SK-N-SH treated with all-trans-retinoic acid at 6 μM for 48 hours (cell line): Measurements from ENCODE around the gene SCGB1C1.

ENCODE experiments used
- ATAC-seq: fragments of 200-7000 bp; cut with Tn5 transposase; 3 replicates; pipeline ENCODE4 v1.9.1; 2020; ENCODE audit warnings: mild to moderate bottlenecking, moderate library complexity
- ARNTL ChIP-seq: fragments of 450-650 bp; formaldehyde crosslinking; IDR thresholded peaks from 2 replicates; pipeline ENCODE4 v1.5.0; 2020; ENCODE audit warnings: low read depth, mild to moderate bottlenecking, moderate library complexity, borderline replicate concordance
- BACH2 ChIP-seq: fragments of 250-450 bp; sonication (Bioruptor Pico); IDR thresholded peaks from 2 replicates; pipeline ENCODE4 v1.9.0; 2021; ENCODE audit warnings: mild to moderate bottlenecking, borderline replicate concordance
- CSDC2 ChIP-seq: fragments of 250-450 bp; sonication (Bioruptor Pico); IDR thresholded peaks from 2 replicates; pipeline ENCODE4 v1.5.0; 2020; ENCODE audit warnings: mild to moderate bottlenecking, moderate library complexity
- ESRRG ChIP-seq: fragments of 250-450 bp; sonication (Bioruptor Pico); IDR thresholded peaks from 2 replicates; pipeline ENCODE4 v1.6.1; 2021; ENCODE audit warnings: mild to moderate bottlenecking
- GLIS3 ChIP-seq: fragments of 250-450 bp; sonication (Bioruptor Pico); IDR thresholded peaks from 2 replicates; pipeline ENCODE4 v1.5.0; 2020; ENCODE audit warnings: mild to moderate bottlenecking, moderate library complexity
- ISL1 ChIP-seq: fragments of 250-450 bp; sonication (Bioruptor Pico); IDR thresholded peaks from 2 replicates; pipeline ENCODE4 v2.1.2; 2022; ENCODE audit warnings: mild to moderate bottlenecking, moderate library complexity
- OSR1 ChIP-seq: fragments of 250-450 bp; sonication (Bioruptor Pico); IDR thresholded peaks from 2 replicates; pipeline ENCODE4 v1.8.0; 2022; ENCODE audit warnings: moderate library complexity, mild to moderate bottlenecking, inconsistent platforms
- POU6F1 ChIP-seq: fragments of 250-450 bp; sonication (Bioruptor Pico); IDR thresholded peaks from 2 replicates; pipeline ENCODE4 v1.8.0; 2021; ENCODE audit warnings: low read depth, mild to moderate bottlenecking, moderate library complexity, borderline replicate concordance
- PPARA ChIP-seq: fragments of 250-450 bp; sonication (Bioruptor Pico); IDR thresholded peaks from 2 replicates; pipeline ENCODE4 v1.5.0; 2020; ENCODE audit warnings: mild to moderate bottlenecking, borderline replicate concordance
- RARB ChIP-seq: fragments of 250-450 bp; sonication (Bioruptor Pico); IDR thresholded peaks from 2 replicates; pipeline ENCODE4 v1.8.0; 2021; ENCODE audit warnings: mild to moderate bottlenecking, moderate library complexity
- SNAI2 ChIP-seq: fragments of 250-450 bp; sonication (Bioruptor Pico); IDR thresholded peaks from 2 replicates; pipeline ENCODE4 v1.5.0; 2020; ENCODE audit warnings: mild to moderate bottlenecking, moderate library complexity
- TCF4 ChIP-seq: fragments of 250-450 bp; sonication (Bioruptor Pico); IDR thresholded peaks from 2 replicates; pipeline ENCODE4 v1.8.0; 2021; ENCODE audit warnings: mild to moderate bottlenecking, moderate library complexity, borderline replicate concordance
- TOX ChIP-seq: fragments of 250-450 bp; sonication (Bioruptor Pico); IDR thresholded peaks from 2 replicates; pipeline ENCODE4 v1.8.0; 2021; ENCODE audit warnings: mild to moderate bottlenecking, moderate library complexity, borderline replicate concordance
- TSHZ2 ChIP-seq: fragments of 250-450 bp; sonication (Bioruptor Pico); IDR thresholded peaks from 2 replicates; pipeline ENCODE4 v1.5.0; 2020; ENCODE audit warnings: mild to moderate bottlenecking, moderate library complexity
- ZC3H10 ChIP-seq: fragments of 250-450 bp; sonication (Bioruptor Pico); IDR thresholded peaks from 2 replicates; pipeline ENCODE4 v1.5.1; 2021; ENCODE audit warnings: mild to moderate bottlenecking, moderate library complexity
- ZFP3 ChIP-seq: fragments of 250-450 bp; sonication (Bioruptor Pico); IDR thresholded peaks from 2 replicates; pipeline ENCODE4 v1.5.0; 2020; ENCODE audit warnings: mild to moderate bottlenecking, moderate library complexity
- ZFP30 ChIP-seq: fragments of 450-650 bp; formaldehyde crosslinking; IDR thresholded peaks from 2 replicates; pipeline ENCODE4 v1.5.0; 2022; ENCODE audit warnings: mild to moderate bottlenecking, moderate library complexity
- ZNF565 ChIP-seq: fragments of 450-650 bp; formaldehyde crosslinking; conservative IDR thresholded peaks from 2 replicates; pipeline ENCODE4 v1.5.0; 2020; ENCODE audit warnings: low read depth, mild to moderate bottlenecking, moderate library complexity
- ZNF70 ChIP-seq: fragments of 450-650 bp; formaldehyde crosslinking; IDR thresholded peaks from 2 replicates; pipeline ENCODE4 v1.5.0; 2020; ENCODE audit warnings: mild to moderate bottlenecking, moderate library complexity
- ZNF8 ChIP-seq: fragments of 450-650 bp; formaldehyde crosslinking; IDR thresholded peaks from 2 replicates; pipeline ENCODE4 v1.5.0; 2020; ENCODE audit warnings: mild to moderate bottlenecking, moderate library complexity
- TF ChIP-seq, protein P1 (sequence below): fragments of 250-450 bp; sonication (Bioruptor Pico); IDR thresholded peaks from 2 replicates; pipeline ENCODE4 v1.5.1; 2021; ENCODE audit warnings: mild to moderate bottlenecking, moderate library complexity
- TF ChIP-seq, protein P2 (sequence below): fragments of 250-450 bp; sonication (Bioruptor Pico); IDR thresholded peaks from 2 replicates; pipeline ENCODE4 v1.5.1; 2020; ENCODE audit warnings: low read depth, mild to moderate bottlenecking, moderate library complexity
- TF ChIP-seq, protein P3 (sequence below): fragments of 250-450 bp; sonication (Bioruptor Pico); IDR thresholded peaks from 2 replicates; pipeline ENCODE4 v1.8.0; 2020; ENCODE audit warnings: mild to moderate bottlenecking, moderate library complexity, borderline replicate concordance

The SCGB1C1 gene

GRCh38 chr11:210122-210802 lies 17.4 kb downstream of the SCGB1C1 start:
- ATAC-seq, result no peak; the same call in 2 of the 3 replicates
- TF ChIP-seq TOX (CRISPR knock-in tag) (no peak), ZC3H10 (CRISPR knock-in tag) (no peak), CSDC2 (no peak), ZNF70 (CRISPR knock-in tag) (no peak), POU6F1 (CRISPR knock-in tag) (no peak), BACH2 (CRISPR knock-in tag) (no peak), SNAI2 (CRISPR knock-in tag) (no peak), ZNF8 (CRISPR knock-in tag) (no peak), ARNTL (CRISPR knock-in tag) (no peak), PPARA (CRISPR knock-in tag) (no peak), ZFP30 (no peak), TSHZ2 (CRISPR knock-in tag) (no peak)
- TF ChIP-seq, protein P1, sequence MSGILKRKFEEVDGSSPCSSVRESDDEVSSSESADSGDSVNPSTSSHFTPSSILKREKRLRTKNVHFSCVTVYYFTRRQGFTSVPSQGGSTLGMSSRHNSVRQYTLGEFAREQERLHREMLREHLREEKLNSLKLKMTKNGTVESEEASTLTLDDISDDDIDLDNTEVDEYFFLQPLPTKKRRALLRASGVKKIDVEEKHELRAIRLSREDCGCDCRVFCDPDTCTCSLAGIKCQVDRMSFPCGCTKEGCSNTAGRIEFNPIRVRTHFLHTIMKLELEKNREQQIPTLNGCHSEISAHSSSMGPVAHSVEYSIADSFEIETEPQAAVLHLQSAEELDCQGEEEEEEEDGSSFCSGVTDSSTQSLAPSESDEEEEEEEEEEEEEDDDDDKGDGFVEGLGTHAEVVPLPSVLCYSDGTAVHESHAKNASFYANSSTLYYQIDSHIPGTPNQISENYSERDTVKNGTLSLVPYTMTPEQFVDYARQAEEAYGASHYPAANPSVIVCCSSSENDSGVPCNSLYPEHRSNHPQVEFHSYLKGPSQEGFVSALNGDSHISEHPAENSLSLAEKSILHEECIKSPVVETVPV (CRISPR knock-in tag), result no peak
- TF ChIP-seq, protein P2, sequence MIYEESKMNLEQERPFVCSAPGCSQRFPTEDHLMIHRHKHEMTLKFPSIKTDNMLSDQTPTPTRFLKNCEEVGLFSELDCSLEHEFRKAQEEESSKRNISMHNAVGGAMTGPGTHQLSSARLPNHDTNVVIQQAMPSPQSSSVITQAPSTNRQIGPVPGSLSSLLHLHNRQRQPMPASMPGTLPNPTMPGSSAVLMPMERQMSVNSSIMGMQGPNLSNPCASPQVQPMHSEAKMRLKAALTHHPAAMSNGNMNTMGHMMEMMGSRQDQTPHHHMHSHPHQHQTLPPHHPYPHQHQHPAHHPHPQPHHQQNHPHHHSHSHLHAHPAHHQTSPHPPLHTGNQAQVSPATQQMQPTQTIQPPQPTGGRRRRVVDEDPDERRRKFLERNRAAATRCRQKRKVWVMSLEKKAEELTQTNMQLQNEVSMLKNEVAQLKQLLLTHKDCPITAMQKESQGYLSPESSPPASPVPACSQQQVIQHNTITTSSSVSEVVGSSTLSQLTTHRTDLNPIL (CRISPR knock-in tag), result no peak
- TF ChIP-seq, protein P3, sequence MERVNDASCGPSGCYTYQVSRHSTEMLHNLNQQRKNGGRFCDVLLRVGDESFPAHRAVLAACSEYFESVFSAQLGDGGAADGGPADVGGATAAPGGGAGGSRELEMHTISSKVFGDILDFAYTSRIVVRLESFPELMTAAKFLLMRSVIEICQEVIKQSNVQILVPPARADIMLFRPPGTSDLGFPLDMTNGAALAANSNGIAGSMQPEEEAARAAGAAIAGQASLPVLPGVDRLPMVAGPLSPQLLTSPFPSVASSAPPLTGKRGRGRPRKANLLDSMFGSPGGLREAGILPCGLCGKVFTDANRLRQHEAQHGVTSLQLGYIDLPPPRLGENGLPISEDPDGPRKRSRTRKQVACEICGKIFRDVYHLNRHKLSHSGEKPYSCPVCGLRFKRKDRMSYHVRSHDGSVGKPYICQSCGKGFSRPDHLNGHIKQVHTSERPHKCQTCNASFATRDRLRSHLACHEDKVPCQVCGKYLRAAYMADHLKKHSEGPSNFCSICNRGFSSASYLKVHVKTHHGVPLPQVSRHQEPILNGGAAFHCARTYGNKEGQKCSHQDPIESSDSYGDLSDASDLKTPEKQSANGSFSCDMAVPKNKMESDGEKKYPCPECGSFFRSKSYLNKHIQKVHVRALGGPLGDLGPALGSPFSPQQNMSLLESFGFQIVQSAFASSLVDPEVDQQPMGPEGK (CRISPR knock-in tag), result no peak

- TF ChIP-seq TOX (CRISPR knock-in tag) (no peak), ISL1 (no peak), OSR1 (CRISPR knock-in tag) (no peak), SNAI2 (CRISPR knock-in tag) (no peak), GLIS3 (CRISPR knock-in tag) (no peak), ARNTL (CRISPR knock-in tag) (no peak), ESRRG (CRISPR knock-in tag) (no peak), POU6F1 (CRISPR knock-in tag) (no peak), ZFP3 (CRISPR knock-in tag) (no peak), TCF4 (no peak), ZC3H10 (CRISPR knock-in tag) (no peak), TSHZ2 (CRISPR knock-in tag) (no peak), CSDC2 (no peak), BACH2 (CRISPR knock-in tag) (no peak), ZFP30 (no peak), ZNF565 (CRISPR knock-in tag) (no peak), ZNF70 (CRISPR knock-in tag) (no peak), RARB (CRISPR knock-in tag) (no peak)
- TF ChIP-seq, protein P2 (CRISPR knock-in tag), result no peak
- ATAC-seq, result no peak
These were observed 17.9 kb downstream of the SCGB1C1 start for GRCh38 chr11:210803-211180.
